C4-2B (cell line): ENCODE data around the gene SYMPK.

Experiments
- ZFX ChIP-seq: fragments of 450-650 bp; IDR thresholded peaks from 2 replicates; pipeline ENCODE4 v1.6.1; 2017
- TF ChIP-seq, protein P1 (sequence below): fragments of 450-650 bp; conservative IDR thresholded peaks from 2 replicates; pipeline ENCODE4 v1.5.1; 2017; ENCODE audit warnings: mild to moderate bottlenecking

DNA sequence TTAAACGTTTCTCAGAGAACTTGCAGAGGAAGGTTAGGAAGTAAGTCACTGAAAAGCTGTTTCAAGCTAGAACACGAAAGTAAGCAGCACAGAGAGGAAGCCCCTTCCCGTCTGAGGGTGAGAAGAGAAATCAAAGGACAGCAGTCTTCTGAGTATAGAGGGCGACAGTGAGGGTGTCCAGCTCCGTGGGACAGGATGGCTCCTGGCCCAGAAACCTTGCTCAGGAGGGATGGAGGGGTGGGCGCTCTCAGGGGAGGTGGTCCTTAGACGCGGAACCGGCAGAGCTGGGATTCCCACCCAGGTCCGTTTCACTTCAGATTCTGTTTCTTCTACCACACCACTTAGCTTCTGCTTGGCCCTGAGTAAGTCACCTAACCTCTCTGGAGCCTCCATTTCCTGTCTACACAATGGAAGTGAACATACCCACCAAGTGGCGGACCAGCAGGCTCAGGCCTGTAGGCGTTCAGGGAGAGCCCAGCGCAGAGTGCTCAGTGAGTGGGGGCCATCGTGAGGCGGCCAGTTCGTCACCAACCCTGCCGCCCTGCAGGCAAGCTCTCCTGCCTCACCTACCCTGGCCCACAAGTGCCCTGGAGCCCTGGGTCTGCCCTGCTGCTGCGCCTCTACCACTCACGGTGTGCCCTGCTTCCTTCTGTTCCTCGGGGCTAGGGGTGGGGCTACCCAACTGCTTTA, 42.4 kb downstream of the SYMPK start:
- TF ChIP-seq, protein P1, sequence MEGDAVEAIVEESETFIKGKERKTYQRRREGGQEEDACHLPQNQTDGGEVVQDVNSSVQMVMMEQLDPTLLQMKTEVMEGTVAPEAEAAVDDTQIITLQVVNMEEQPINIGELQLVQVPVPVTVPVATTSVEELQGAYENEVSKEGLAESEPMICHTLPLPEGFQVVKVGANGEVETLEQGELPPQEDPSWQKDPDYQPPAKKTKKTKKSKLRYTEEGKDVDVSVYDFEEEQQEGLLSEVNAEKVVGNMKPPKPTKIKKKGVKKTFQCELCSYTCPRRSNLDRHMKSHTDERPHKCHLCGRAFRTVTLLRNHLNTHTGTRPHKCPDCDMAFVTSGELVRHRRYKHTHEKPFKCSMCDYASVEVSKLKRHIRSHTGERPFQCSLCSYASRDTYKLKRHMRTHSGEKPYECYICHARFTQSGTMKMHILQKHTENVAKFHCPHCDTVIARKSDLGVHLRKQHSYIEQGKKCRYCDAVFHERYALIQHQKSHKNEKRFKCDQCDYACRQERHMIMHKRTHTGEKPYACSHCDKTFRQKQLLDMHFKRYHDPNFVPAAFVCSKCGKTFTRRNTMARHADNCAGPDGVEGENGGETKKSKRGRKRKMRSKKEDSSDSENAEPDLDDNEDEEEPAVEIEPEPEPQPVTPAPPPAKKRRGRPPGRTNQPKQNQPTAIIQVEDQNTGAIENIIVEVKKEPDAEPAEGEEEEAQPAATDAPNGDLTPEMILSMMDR = no peak
- no peak for TF ChIP-seq ZFX
